ENCODE results near the gene NEURL3.

- TF ChIP-seq GATA2 (IDR thresholded peaks at IDR 0.05; ENCODE audit: low read depth, low read length) (no peak), GATA3 (IDR thresholded peaks at IDR 0.05; ENCODE audit: low read depth, low read length) (no peak)
Measured at GRCh38 chr2:96509114-96509846, 4.1 kb upstream of the NEURL3 start.

Measured in SH-SY5Y (cell line).